IMR-90 (cell line): Measurements from ENCODE around the gene RXRB. TPM values are rescaled to one million over a fixed set of nuclear protein-coding genes. Genes with fewer than 3 reads are reported as not detected.

Experiments used
- ATAC-seq: fragments of 200-7000 bp; cut with Tn5 transposase; 2 replicates; pipeline ENCODE4 v1.9.1; 2020; ENCODE audit warnings: low read depth, mild to moderate bottlenecking, moderate library complexity
- BruUV-seq: library from RNA; stranded (reverse); fragments of 400-500 nt; replicated peaks from 2 replicates; lab custom pipeline; 2021; lab: Mats Ljungman, UMichigan
- CTCF ChIA-PET: fragments of 300-600 bp; formaldehyde crosslinking; extraction: SDS; loops from one replicate; lab custom pipeline; 2021; ENCODE audit warnings: antibody characterized with exemption; lab: Yijun Ruan, JAX
- POLR2A ChIA-PET: fragments of 300-600 bp; sonication (Branson Sonifier 250); formaldehyde crosslinking; loops from one replicate; lab custom pipeline; 2022; ENCODE audit warnings: antibody characterized with exemption; ENCODE audit not compliant: unreplicated experiment; lab: Charles Lee
- DNase-seq: peaks from one replicate; pipeline ENCODE4 v3.0.0; 2013
- H2AFZ ChIP-seq: replicated peaks from 2 replicates; pipeline ENCODE3; 2013; ENCODE audit warnings: low read length, mild to moderate bottlenecking; ENCODE audit not compliant: poor library complexity
- H2AK5ac ChIP-seq: 2 replicates; pipeline ENCODE4 v1.6.1; 2013; ENCODE audit warnings: low read depth, low read length, inconsistent platforms
- H2AK9ac ChIP-seq: replicated peaks from 2 replicates; pipeline ENCODE3; 2013; ENCODE audit warnings: mild to moderate bottlenecking, low read depth, low read length, moderate library complexity; ENCODE audit not compliant: poor library complexity
- H2BK120ac ChIP-seq: 2 replicates; pipeline ENCODE4 v1.6.1; 2013; ENCODE audit warnings: low read depth, low read length, inconsistent platforms
- H2BK15ac ChIP-seq: 3 replicates; pipeline ENCODE4 v1.6.1; 2013; ENCODE audit warnings: low read depth, low read length, inconsistent platforms
- H2BK20ac ChIP-seq: 2 replicates; pipeline ENCODE4 v1.6.1; 2013; ENCODE audit warnings: low read depth, mild to moderate bottlenecking, inconsistent platforms, low read length, moderate library complexity
- H2BK5ac ChIP-seq: 2 replicates; pipeline ENCODE4 v1.6.1; 2013; ENCODE audit warnings: mild to moderate bottlenecking, low read depth, low read length, inconsistent platforms; ENCODE audit not compliant: poor library complexity, severe bottlenecking
- H3K14ac ChIP-seq: replicated peaks from 2 replicates; pipeline ENCODE4 v1.6.1; 2013; ENCODE audit warnings: low read depth, low read length, inconsistent platforms
- H3K18ac ChIP-seq: 2 replicates; pipeline ENCODE4 v1.6.1; 2013; ENCODE audit warnings: low read depth, low read length, control low read depth
- H3K23ac ChIP-seq: 2 replicates; pipeline ENCODE4 v1.6.1; 2013; ENCODE audit warnings: low read depth, low read length, inconsistent platforms
- H3K27ac ChIP-seq: 2 replicates; pipeline ENCODE4 v1.5.1; 2013; ENCODE audit warnings: mild to moderate bottlenecking, control low read depth, low read length; ENCODE audit not compliant: insufficient read depth
- H3K27me3 ChIP-seq: 2 replicates; pipeline ENCODE4 v1.6.1; 2013; ENCODE audit warnings: low read length; ENCODE audit not compliant: control insufficient read depth, insufficient read depth
- H3K36me3 ChIP-seq: 2 replicates; pipeline ENCODE4 v1.6.1; 2013; ENCODE audit warnings: low read length, mixed read lengths; ENCODE audit not compliant: control insufficient read depth, insufficient read depth
- H3K4ac ChIP-seq: 2 replicates; pipeline ENCODE4 v1.6.1; 2013; ENCODE audit warnings: low read depth, low read length, inconsistent platforms
- H3K4me1 ChIP-seq: 2 replicates; pipeline ENCODE4 v1.6.1; 2013; ENCODE audit warnings: low read length, mixed read lengths; ENCODE audit not compliant: control insufficient read depth, insufficient read depth
- H3K4me2 ChIP-seq: 2 replicates; pipeline ENCODE4 v1.6.1; 2013; ENCODE audit warnings: low read depth, mild to moderate bottlenecking, control low read depth, low read length, moderate library complexity
- H3K4me3 ChIP-seq: 2 replicates; pipeline ENCODE4 v1.5.1; 2013; ENCODE audit warnings: low read depth, mild to moderate bottlenecking, control low read depth, low read length, moderate library complexity; ENCODE audit not compliant: insufficient read depth
- H3K56ac ChIP-seq: 2 replicates; pipeline ENCODE4 v1.6.1; 2013; ENCODE audit warnings: low read length, inconsistent platforms; ENCODE audit not compliant: insufficient read depth; ENCODE audit errors: extremely low read depth
- H3K79me1 ChIP-seq, 2 experiments: 2 replicates each; pipeline ENCODE4 v1.6.1; 2013; ENCODE audit warnings: low read length in 2 of 2, inconsistent platforms in 1 of 2, low read depth in 1 of 2
- H3K9ac ChIP-seq: 2 replicates; pipeline ENCODE4 v1.6.1; 2013; ENCODE audit warnings: low read depth, low read length, control low read depth
- H3K9me1 ChIP-seq: 2 replicates; pipeline ENCODE4 v1.6.1; 2013; ENCODE audit warnings: low read length, inconsistent platforms; ENCODE audit not compliant: insufficient read depth
- H3K9me3 ChIP-seq: 2 replicates; pipeline ENCODE4 v1.6.1; 2013; ENCODE audit warnings: low read length; ENCODE audit not compliant: control insufficient read depth, insufficient read depth
- H4K20me1 ChIP-seq: 2 replicates; pipeline ENCODE4 v1.6.1; 2013; ENCODE audit warnings: low read length, inconsistent platforms; ENCODE audit not compliant: insufficient read depth
- H4K5ac ChIP-seq: 2 replicates; pipeline ENCODE4 v1.6.1; 2013; ENCODE audit warnings: mild to moderate bottlenecking, low read depth, low read length, control low read depth
- H4K8ac ChIP-seq, 2 experiments: 2 replicates each; pipeline ENCODE4 v1.6.1; 2013; ENCODE audit warnings: low read depth in 2 of 2, low read length in 2 of 2, control low read depth in 1 of 2, inconsistent platforms in 1 of 2
- H4K91ac ChIP-seq: 2 replicates; pipeline ENCODE4 v1.6.1; 2013; ENCODE audit warnings: low read depth, low read length, inconsistent platforms; ENCODE audit not compliant: insufficient read depth
- BHLHE40 ChIP-seq: fragments of 150-350 bp; IDR thresholded peaks from 2 replicates; pipeline ENCODE4 v1.6.1; 2016; ENCODE audit warnings: mild to moderate bottlenecking, low read depth, low read length
- CEBPB ChIP-seq: IDR thresholded peaks from 2 replicates; pipeline ENCODE4 v1.6.1; 2012; ENCODE audit warnings: low read depth, low read length, improper control_type of control experiment
- CHD1 ChIP-seq: IDR thresholded peaks from 2 replicates; pipeline ENCODE4 v1.6.1; 2012; ENCODE audit warnings: low read depth, low read length, improper control_type of control experiment
- FOS ChIP-seq: fragments of 150-350 bp; IDR thresholded peaks from 2 replicates; pipeline ENCODE4 v1.6.1; 2016; ENCODE audit warnings: low read depth, low read length
- MAFK ChIP-seq: IDR thresholded peaks from 2 replicates; pipeline ENCODE4 v1.6.1; 2012; ENCODE audit warnings: low read depth, low read length, improper control_type of control experiment
- MXI1 ChIP-seq: IDR thresholded peaks from 2 replicates; pipeline ENCODE4 v1.6.1; 2012; ENCODE audit warnings: low read depth, mild to moderate bottlenecking, low read length, moderate library complexity, borderline replicate concordance
- RAD21 ChIP-seq: IDR thresholded peaks from 2 replicates; pipeline ENCODE4 v1.6.1; 2012; ENCODE audit warnings: low read length, improper control_type of control experiment
- whole genome bisulfite sequencing, 2 experiments: methylation state at CpG; one replicate each; pipeline versions ENCODE4 v1.1.5 to v1.1.7; 2013; ENCODE audit warnings: missing lambda C conversion rate in 2 of 2; ENCODE audit not compliant: insufficient read length in 1 of 2; ENCODE audit errors: extremely low coverage in 2 of 2; 5-methylcytosine and 5-hydroxymethylcytosine counted together
- dilution Hi-C: fragments of 300-500 bp; cut with HindIII; formaldehyde crosslinking; loops from one replicate; pipeline ENCODE4 v1.14.3; 2018; ENCODE audit warnings: low sequenced_read_pairs; ENCODE audit not compliant: unreplicated experiment
- in situ Hi-C: fragments of 300-500 bp; cut with MboI; formaldehyde crosslinking; loops from 3 replicates; pipeline ENCODE4 v1.14.3; 2019; ENCODE audit warnings: low sequenced_read_pairs, inconsistent platforms, mixed read lengths
- intact Hi-C: fragments of 100-400 bp; cut with micrococcal nuclease; formaldehyde crosslinking; loops from 2 replicates; pipeline ENCODE4 v1.10.0; 2022
- polyA plus RNA-seq, 3 experiments: library from polyadenylated mRNA; depleted of rRNA; stranded (reverse); fragments of >200 nt; gene quantifications; 2 replicates each; pipeline ENCODE4 v1.2.3, GENCODE V29; 2012; ENCODE audit warnings: low replicate concordance in 1 of 3
- total RNA-seq: library from RNA; depleted of rRNA; stranded (reverse); fragments of >200 nt; gene quantifications from 2 replicates; pipeline ENCODE4 v1.2.3, GENCODE V29; 2012
- TF ChIP-seq, protein P1 (sequence below): conservative IDR thresholded peaks from 2 replicates; pipeline ENCODE4 v1.5.1; 2012; ENCODE audit warnings: mild to moderate bottlenecking, low read depth, low read length, improper control_type of control experiment
- TF ChIP-seq, protein P2 (sequence below): fragments of 150-350 bp; IDR thresholded peaks from 2 replicates; pipeline ENCODE4 v1.6.1; 2017; ENCODE audit warnings: mild to moderate bottlenecking, antibody characterized with exemption, low read length, low read depth

The RXRB gene
- total and polyA plus RNA-seq, 2 of the 4 experiments (the other 2 are of a cell fraction) = 18.6 to 53.7 TPM

- peak within 1 kb of the TSS; percentile 85 for H3K4me2 ChIP-seq
- no peak within 1 kb of the TSS for H4K5ac ChIP-seq
- no peak within 1 kb of the TSS; the same call in 1 of the 2 replicates for H3K27ac ChIP-seq
- no peak within 1 kb of the TSS for H3K23ac ChIP-seq
- H2BK120ac ChIP-seq = no peak within 1 kb of the TSS
- H2AK9ac ChIP-seq = peak within 1 kb of the TSS; percentile 42
- no peak within 1 kb of the TSS for H2AK5ac ChIP-seq
- no peak for TF ChIP-seq FOS
- TF ChIP-seq, protein P1, sequence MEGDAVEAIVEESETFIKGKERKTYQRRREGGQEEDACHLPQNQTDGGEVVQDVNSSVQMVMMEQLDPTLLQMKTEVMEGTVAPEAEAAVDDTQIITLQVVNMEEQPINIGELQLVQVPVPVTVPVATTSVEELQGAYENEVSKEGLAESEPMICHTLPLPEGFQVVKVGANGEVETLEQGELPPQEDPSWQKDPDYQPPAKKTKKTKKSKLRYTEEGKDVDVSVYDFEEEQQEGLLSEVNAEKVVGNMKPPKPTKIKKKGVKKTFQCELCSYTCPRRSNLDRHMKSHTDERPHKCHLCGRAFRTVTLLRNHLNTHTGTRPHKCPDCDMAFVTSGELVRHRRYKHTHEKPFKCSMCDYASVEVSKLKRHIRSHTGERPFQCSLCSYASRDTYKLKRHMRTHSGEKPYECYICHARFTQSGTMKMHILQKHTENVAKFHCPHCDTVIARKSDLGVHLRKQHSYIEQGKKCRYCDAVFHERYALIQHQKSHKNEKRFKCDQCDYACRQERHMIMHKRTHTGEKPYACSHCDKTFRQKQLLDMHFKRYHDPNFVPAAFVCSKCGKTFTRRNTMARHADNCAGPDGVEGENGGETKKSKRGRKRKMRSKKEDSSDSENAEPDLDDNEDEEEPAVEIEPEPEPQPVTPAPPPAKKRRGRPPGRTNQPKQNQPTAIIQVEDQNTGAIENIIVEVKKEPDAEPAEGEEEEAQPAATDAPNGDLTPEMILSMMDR = no peak
- no peak for TF ChIP-seq RAD21
- TF ChIP-seq, protein P2, sequence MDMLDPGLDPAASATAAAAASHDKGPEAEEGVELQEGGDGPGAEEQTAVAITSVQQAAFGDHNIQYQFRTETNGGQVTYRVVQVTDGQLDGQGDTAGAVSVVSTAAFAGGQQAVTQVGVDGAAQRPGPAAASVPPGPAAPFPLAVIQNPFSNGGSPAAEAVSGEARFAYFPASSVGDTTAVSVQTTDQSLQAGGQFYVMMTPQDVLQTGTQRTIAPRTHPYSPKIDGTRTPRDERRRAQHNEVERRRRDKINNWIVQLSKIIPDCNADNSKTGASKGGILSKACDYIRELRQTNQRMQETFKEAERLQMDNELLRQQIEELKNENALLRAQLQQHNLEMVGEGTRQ = no peak
- TF ChIP-seq BHLHE40 = no peak
- TF ChIP-seq CEBPB = no peak
- TF ChIP-seq CHD1 = no peak
- no peak for TF ChIP-seq MXI1
- no peak for TF ChIP-seq MAFK
- DNase-seq (no peak), ATAC-seq (no peak)
- H4K91ac ChIP-seq = no peak within 1 kb of the TSS
- H3K79me1 ChIP-seq = peaks cover 5 to 20% of the 10 kb centered on the region in 2 experiments; a peak in 3 of 4 replicates
- H2BK20ac ChIP-seq = no peak within 1 kb of the TSS
- intact Hi-C loops (no loop called here), dilution Hi-C loops (no loop called here), in situ Hi-C loops (no loop called here)
- peaks cover 4% of the 10 kb centered on the region for H3K9me1 ChIP-seq
- no peak within 1 kb of the TSS for H4K8ac ChIP-seq
- BruUV-seq = no TSS peak
- CTCF ChIA-PET = no interaction called here
- 27% methylated on average over 10 of the region's 35 CpGs; no CpG with 5 or more reads in 1 of the 2 experiments for WGBS, 2 experiments
- H3K9ac ChIP-seq = peak within 1 kb of the TSS; percentile 55
- H4K20me1 ChIP-seq = peaks cover 9% of the 10 kb centered on the region; the same call in 1 of the 2 replicates
- H3K4me1 ChIP-seq = peaks cover 2% of the 10 kb centered on the region; the same call in 1 of the 2 replicates
- peaks cover 43% of the 10 kb centered on the region for H3K27me3 ChIP-seq
- H3K36me3 ChIP-seq = peaks cover 25% of the 10 kb centered on the region
- H3K18ac ChIP-seq = no peak within 1 kb of the TSS; the same call in 1 of the 2 replicates
- no peak within 1 kb of the TSS for H2BK5ac ChIP-seq
- H2BK15ac ChIP-seq = no peak within 1 kb of the TSS
- no peak within 1 kb of the TSS; the same call in 1 of the 2 replicates for H3K4ac ChIP-seq
- peak within 1 kb of the TSS; percentile 51 for H2AFZ ChIP-seq
- H3K9me3 ChIP-seq = no peaks in the 10 kb centered on the region
- H3K56ac ChIP-seq = no peak within 1 kb of the TSS
- no peak within 1 kb of the TSS for H3K14ac ChIP-seq
- POLR2A ChIA-PET = no interaction called here
- H3K4me3 ChIP-seq = peak within 1 kb of the TSS; percentile 43
Measured at GRCh38 chr6:33192105-33192646, 8.3 kb downstream of the RXRB start, which contains the start of gene COL11A2. Gene COL11A2 (minus strand): TSS chr6:33192467. CDS start chr6:33192240, 227 bp downstream.
